GM20000 (cell line): ENCODE data around the gene RABEP2.

ENCODE experiments used
- DNase-seq: peaks from one replicate; pipeline ENCODE4 v3.0.0; 2012; ENCODE audit warnings: low spot score
- TF ChIP-seq, protein P1 (sequence below): IDR thresholded peaks from 2 replicates; pipeline ENCODE4 v1.5.1; 2012; ENCODE audit warnings: mild to moderate bottlenecking, control low read depth; ENCODE audit errors: extremely low read depth, missing control alignments

RABEP2 gene

DNA sequence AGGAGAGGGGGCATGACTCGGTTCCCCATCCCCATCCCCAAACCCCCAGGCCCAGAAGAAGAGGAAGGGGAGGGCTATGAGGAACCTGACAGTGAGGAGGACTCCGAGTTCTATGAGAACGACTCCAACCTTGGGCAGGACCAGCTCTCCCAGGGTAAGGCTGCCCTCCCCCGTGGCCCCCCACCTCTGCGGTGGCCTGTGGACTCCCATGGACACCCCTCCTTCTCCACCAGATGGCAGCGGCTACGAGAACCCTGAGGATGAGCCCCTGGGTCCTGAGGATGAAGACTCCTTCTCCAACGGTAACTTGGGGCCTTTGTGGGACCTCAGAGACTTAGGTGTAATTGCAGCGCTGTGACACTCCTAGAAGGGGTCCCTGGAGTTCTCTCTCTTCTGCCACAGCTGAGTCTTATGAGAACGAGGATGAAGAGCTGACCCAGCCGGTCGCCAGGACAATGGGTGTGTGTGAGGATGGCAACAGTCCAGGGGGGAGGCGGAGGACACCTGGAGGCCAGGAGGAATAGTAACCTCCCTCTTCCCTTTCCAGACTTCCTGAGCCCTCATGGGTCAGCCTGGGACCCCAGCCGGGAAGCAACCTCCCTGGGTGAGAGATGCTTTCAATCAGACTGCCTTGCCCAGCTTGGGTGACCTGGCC is 12.3 kb upstream of the RABEP2 start:
- TF ChIP-seq, protein P1, sequence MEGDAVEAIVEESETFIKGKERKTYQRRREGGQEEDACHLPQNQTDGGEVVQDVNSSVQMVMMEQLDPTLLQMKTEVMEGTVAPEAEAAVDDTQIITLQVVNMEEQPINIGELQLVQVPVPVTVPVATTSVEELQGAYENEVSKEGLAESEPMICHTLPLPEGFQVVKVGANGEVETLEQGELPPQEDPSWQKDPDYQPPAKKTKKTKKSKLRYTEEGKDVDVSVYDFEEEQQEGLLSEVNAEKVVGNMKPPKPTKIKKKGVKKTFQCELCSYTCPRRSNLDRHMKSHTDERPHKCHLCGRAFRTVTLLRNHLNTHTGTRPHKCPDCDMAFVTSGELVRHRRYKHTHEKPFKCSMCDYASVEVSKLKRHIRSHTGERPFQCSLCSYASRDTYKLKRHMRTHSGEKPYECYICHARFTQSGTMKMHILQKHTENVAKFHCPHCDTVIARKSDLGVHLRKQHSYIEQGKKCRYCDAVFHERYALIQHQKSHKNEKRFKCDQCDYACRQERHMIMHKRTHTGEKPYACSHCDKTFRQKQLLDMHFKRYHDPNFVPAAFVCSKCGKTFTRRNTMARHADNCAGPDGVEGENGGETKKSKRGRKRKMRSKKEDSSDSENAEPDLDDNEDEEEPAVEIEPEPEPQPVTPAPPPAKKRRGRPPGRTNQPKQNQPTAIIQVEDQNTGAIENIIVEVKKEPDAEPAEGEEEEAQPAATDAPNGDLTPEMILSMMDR: no peak
- no peak for DNase-seq

DNA sequence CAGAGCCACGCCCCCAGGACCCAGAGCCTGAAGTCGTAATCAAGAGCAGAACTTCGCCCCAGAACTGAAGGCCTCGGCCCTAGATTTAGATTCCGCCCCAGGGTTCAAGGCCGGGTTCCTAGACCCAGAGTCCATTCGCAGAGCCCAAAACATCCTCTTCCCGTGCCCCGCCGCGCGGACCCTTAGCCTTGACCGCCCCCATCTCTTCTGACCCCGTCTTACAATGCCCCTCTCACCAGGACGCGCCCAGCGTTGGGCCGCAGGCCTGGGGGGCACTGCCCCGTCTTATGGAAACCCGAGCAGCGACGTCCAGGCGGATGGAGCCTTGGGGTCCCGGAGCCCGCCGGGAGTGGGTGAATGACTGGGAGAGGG is 11.7 kb upstream of the RABEP2 start:
- no peak for DNase-seq

DNA sequence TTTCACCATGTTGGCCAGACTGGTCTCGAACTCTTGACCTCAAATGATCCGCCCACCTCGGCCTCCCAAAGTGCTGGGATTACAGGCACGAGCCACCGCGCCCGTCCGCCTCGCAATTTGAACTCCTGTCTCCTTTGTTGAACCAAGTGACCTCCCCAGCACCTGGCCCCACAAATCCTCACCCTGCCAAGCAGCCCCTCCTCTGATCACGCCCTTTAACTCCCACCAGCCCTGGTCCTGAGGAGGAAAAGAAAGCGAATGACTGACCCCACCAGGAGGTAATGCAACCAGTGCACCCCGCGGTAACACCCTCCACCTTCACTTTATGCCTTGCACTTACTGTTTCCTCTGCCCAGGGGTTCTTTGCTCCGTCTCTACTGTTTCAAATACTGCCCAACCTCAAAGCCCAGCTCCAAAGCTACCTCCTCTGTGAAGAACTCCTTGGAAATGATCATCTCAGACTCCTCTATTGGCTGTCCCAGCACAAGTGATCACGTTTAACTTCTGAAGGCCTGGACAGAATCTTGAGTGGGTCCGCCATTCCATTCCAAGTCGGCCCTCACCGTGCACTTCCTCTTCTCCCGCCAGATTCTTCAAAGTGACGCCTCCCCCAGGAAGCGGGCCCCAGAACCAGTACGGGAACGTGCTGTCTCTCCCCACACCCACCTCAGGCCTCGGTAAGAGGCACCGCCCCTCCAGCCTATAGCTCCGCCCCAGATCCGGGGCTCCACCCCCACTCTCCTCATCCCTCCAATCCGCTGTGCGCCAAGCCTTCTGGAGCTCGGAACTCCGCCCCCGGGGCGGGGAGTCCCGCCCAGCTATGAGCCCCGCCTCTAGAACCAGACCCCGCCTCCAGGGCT is 11.1 kb upstream of the RABEP2 start:
- DNase-seq: peak; percentile 91
- TF ChIP-seq, protein P1: no peak

More for the DNA sequence above, 11.7 kb upstream of the RABEP2 start:
- TF ChIP-seq, protein P1: no peak

DNA sequence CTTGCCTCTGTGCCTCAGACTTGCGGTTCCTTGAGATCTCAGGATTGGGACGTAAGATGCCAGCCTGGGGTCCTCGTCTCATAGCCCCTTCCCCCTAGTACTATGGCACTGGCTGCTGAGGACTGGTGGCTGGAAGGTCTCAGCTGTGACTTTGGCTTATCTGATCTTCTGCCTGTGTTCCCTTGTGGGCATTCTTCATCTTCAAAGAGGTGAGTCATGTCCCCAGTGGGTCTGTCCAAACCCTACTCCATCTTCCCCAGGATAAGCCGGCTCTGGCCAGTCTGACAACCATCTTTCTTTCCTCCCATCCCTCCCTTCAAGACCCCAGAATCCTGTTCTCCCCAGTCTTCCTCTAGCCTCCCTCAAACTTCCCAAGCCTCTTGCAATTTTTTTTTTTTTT is 10.3 kb upstream of the RABEP2 start:
- TF ChIP-seq, protein P1: no peak
- no peak for DNase-seq

DNA sequence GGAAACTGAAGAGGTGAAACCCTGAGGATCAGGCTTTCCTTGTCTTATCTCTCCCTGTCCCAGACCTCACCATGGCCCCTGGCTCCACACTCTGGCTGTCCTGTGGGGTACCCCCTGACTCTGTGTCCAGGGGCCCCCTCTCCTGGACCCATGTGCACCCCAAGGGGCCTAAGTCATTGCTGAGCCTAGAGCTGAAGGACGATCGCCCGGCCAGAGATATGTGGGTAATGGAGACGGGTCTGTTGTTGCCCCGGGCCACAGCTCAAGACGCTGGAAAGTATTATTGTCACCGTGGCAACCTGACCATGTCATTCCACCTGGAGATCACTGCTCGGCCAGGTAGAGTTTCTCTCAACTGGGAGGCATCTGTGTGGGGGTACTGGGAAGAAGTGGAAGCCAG is 8.1 kb upstream of the RABEP2 start:
- TF ChIP-seq, protein P1: no peak
- no peak for DNase-seq

DNA sequence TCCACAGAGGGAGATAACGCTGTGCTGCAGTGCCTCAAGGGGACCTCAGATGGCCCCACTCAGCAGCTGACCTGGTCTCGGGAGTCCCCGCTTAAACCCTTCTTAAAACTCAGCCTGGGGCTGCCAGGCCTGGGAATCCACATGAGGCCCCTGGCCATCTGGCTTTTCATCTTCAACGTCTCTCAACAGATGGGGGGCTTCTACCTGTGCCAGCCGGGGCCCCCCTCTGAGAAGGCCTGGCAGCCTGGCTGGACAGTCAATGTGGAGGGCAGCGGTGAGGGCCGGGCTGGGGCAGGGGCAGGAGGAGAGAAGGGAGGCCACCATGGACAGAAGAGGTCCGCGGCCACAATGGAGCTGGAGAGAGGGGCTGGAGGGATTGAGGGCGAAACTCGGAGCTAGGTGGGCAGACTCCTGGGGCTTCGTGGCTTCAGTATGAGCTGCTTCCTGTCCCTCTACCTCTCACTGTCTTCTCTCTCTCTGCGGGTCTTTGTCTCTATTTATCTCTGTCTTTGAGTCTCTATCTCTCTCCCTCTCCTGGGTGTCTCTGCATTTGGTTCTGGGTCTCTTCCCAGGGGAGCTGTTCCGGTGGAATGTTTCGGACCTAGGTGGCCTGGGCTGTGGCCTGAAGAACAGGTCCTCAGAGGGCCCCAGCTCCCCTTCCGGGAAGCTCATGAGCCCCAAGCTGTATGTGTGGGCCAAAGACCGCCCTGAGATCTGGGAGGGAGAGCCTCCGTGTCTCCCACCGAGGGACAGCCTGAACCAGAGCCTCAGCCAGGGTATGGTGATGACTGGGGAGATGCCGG is 7.5 kb upstream of the RABEP2 start:
- peak; percentile 45 for DNase-seq
- TF ChIP-seq, protein P1: no peak
